Upper lobe of left lung (tissue), 4 donors: ENCODE measurements around the gene CDCA5.

ENCODE experiments used
- CTCF ChIP-seq, 6 experiments: fragments of 450-650 bp in 4 of 6; fragments of 200-600 bp in 2 of 6; sonication (generic) in 2 of 6; IDR thresholded peaks; one replicate each; pipeline ENCODE4 v1.5.1; 2016 to 2019; ENCODE audit warnings: antibody characterized with exemption in 6 of 6
- POLR2A ChIP-seq, 4 donors: fragments of 450-650 bp; IDR thresholded peaks; one replicate each; pipeline ENCODE4 v1.5.1; 2016 to 2017; ENCODE audit warnings: antibody characterized with exemption in 4 of 4, mild to moderate bottlenecking in 2 of 4
- POLR2AphosphoS5 ChIP-seq, 2 donors: sonication (generic); formaldehyde crosslinking; IDR thresholded peaks; one replicate each; pipeline ENCODE4 v1.5.1; 2017; ENCODE audit warnings: antibody characterized with exemption in 2 of 2

DNA sequence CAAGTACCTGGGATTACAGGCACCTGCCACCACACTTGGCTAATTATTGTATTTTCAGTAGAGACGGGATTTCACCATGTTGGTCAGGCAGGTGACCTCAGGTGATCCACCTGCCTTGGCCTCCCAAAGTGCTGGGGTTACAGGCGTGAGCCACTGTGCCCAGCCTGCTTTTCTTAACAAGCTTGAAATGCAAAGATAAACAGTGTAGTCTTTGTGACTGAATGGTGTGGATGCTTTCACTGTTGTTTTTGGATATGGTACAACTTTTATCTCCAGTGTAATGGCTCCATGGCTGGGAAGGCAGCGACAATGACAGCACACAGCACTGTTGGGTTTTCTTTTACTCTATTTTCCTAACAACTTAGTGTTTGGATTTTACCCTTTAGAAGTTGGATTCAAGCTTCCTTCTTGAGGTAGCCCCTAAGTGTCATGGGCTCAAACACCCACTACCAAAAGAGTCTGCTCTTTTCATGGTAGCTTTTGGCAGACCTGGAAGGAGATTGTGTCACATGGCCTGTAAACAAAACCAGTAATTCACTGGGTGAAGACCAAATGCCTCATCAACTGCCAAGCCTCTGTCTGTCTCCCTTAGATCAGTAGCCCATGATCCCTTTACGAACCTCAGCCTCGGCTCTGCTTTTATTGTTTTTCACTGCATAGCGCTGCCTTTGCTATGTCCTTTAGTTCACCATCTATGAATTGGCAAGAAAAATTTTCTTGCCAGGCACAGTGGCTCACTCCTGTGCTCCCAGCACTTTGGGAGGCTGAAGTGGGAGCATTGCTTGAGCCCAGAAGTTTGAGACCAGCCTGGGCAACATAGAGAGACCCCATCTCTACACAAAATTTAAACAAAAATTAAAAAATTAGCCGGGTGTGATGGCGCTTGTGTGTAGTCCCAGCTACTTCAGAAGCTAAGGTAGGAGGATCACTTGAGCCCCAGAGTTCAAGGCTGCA is 18.6 kb upstream of the CDCA5 start:
- TF ChIP-seq POLR2AphosphoS5 (IDR thresholded peaks at IDR 0.05) (no peak), CTCF (IDR thresholded peaks at IDR 0.05) (no peak), POLR2A (IDR thresholded peaks at IDR 0.05) (no peak)
